K562 (cell line): ENCODE results near the gene ADD3. TPM values are rescaled to one million over a fixed set of nuclear protein-coding genes. Genes with fewer than 3 reads are reported as not detected.

Source experiments
- ATAC-seq: fragments of 200-7000 bp; cut with Tn5 transposase; 3 replicates; pipeline ENCODE4 v1.9.1; 2020; ENCODE audit warnings: moderate library complexity
- BruUV-seq: library from RNA; stranded (reverse); fragments of 400-500 nt; replicated peaks from 2 replicates; lab custom pipeline; 2021; lab: Mats Ljungman, UMichigan
- CTCF ChIA-PET: fragments of 300-600 bp; formaldehyde crosslinking; extraction: SDS; loops from one replicate; lab custom pipeline; 2021; ENCODE audit warnings: low intra/inter-chr PET ratio; lab: Yijun Ruan, JAX
- POLR2A ChIA-PET: fragments of 300-600, 350-650 bp; sonication (Branson Sonifier 250); formaldehyde crosslinking; extraction: SDS; loops from one replicate; lab custom pipeline; 2021; ENCODE audit warnings: antibody characterized with exemption, inconsistent platforms; lab: Yijun Ruan, JAX
- DNase-seq, 4 experiments: peaks; one replicate each; pipeline versions ENCODE4 v3.0.0 to v3.0.0-alpha.2; 2011 to 2018; ENCODE audit warnings: low spot score in 3 of 4, mixed read lengths in 3 of 4; ENCODE audit errors: extremely low read depth in 1 of 4
- FAIRE-seq: peaks from 2 replicates; lab custom pipeline; 2011; peaks lifted over from hg19 to GRCh38; lab: Jason Lieb, UNC
- H2AFZ ChIP-seq: 2 replicates; pipeline ENCODE4 v1.6.0; 2011; ENCODE audit warnings: low read depth, low read length, control low read depth, inconsistent platforms
- H3K27ac ChIP-seq: fragments of 200-600 bp; 3 replicates; pipeline ENCODE4 v1.8.0; 2011; ENCODE audit warnings: low read depth, mild to moderate bottlenecking, control low read depth, inconsistent platforms, low read length, moderate library complexity, mixed read lengths; ENCODE audit errors: extremely low read depth
- H3K27me3 ChIP-seq, 2 experiments: fragments of 300-600 bp in 1 of 2; 2 replicates in 1 of 2; 3 replicates in 1 of 2; pipeline versions ENCODE4 v1.6.0 to v1.8.0; 2011; ENCODE audit warnings: inconsistent platforms in 2 of 2, low read length in 2 of 2, mild to moderate bottlenecking in 1 of 2, mixed read lengths in 1 of 2, moderate library complexity in 1 of 2; ENCODE audit not compliant: control insufficient read depth in 2 of 2, insufficient read depth in 2 of 2
- H3K36me3 ChIP-seq: fragments of 300-600 bp; 3 replicates; pipeline ENCODE4 v1.8.0; 2011; ENCODE audit warnings: mild to moderate bottlenecking, low read length, inconsistent platforms; ENCODE audit not compliant: control insufficient read depth, insufficient read depth
- H3K4me1 ChIP-seq, 2 experiments: fragments of 200-600 bp in 1 of 2; replicated peaks in 1 of 2; 2 replicates in 1 of 2; 3 replicates in 1 of 2; pipeline versions ENCODE4 v1.5.1 to v1.8.0; 2011; ENCODE audit warnings: inconsistent platforms in 2 of 2, low read length in 2 of 2, mild to moderate bottlenecking in 1 of 2, mixed read lengths in 1 of 2, moderate library complexity in 1 of 2; ENCODE audit not compliant: control insufficient read depth in 2 of 2, insufficient read depth in 2 of 2
- H3K4me2 ChIP-seq: 2 replicates; pipeline ENCODE4 v1.6.1; 2011; ENCODE audit warnings: low read length, control low read depth, inconsistent platforms, mixed read lengths; ENCODE audit not compliant: insufficient read depth
- H3K4me3 ChIP-seq: fragments of 200-600 bp; sonication (generic), shearing (Covaris generic); 2 replicates; pipeline ENCODE4 v1.5.1; 2016; ENCODE audit warnings: control low read depth, inconsistent platforms
- H3K79me2 ChIP-seq: fragments of 200-600 bp; 3 replicates; pipeline ENCODE4 v1.8.0; 2011; ENCODE audit warnings: low read length, inconsistent platforms; ENCODE audit not compliant: control insufficient read depth, insufficient read depth
- H3K9ac ChIP-seq, 2 experiments: 2 replicates each; pipeline versions ENCODE4 v1.6.0 to v1.6.1; 2011; ENCODE audit warnings: low read depth in 2 of 2, low read length in 2 of 2, control low read depth in 1 of 2, inconsistent platforms in 1 of 2, mild to moderate bottlenecking in 1 of 2, mixed read lengths in 1 of 2; ENCODE audit not compliant: insufficient read depth in 1 of 2
- H3K9me1 ChIP-seq: one replicate; pipeline ENCODE4 v1.6.0; 2011; ENCODE audit warnings: inconsistent platforms, mild to moderate bottlenecking, low read length, moderate library complexity; ENCODE audit not compliant: control insufficient read depth, insufficient read depth
- H3K9me3 ChIP-seq: replicated peaks from 2 replicates; pipeline ENCODE4 v1.5.1; 2011; ENCODE audit warnings: low read depth, low read length, inconsistent platforms; ENCODE audit not compliant: control insufficient read depth, insufficient read depth
- H4K20me1 ChIP-seq: replicated peaks from 2 replicates; pipeline ENCODE4 v1.6.1; 2011; ENCODE audit warnings: low read length, inconsistent platforms, mixed read lengths; ENCODE audit not compliant: control insufficient read depth, insufficient read depth
- ERF ChIP-seq: fragments of 450-650 bp; formaldehyde crosslinking; IDR thresholded peaks from 2 replicates; pipeline ENCODE4 v1.4.0; 2020; ENCODE audit warnings: mild to moderate bottlenecking, mixed read lengths
- NBN ChIP-seq: fragments of 450-650 bp; IDR thresholded peaks from 2 replicates; pipeline ENCODE4 v1.6.1; 2016; ENCODE audit warnings: low read depth, mild to moderate bottlenecking
- PTBP1 ChIP-seq: fragments of 200-400 bp; formaldehyde crosslinking; IDR thresholded peaks from 2 replicates; pipeline ENCODE4 v1.6.1; 2017; ENCODE audit warnings: low read depth, low read length
- SMC3 ChIP-seq: conservative IDR thresholded peaks from 2 replicates; pipeline ENCODE4 v1.6.1; 2011; ENCODE audit warnings: low read depth, low read length, improper control_type of control experiment; ENCODE audit not compliant: insufficient read depth
- WGBS: fragments of 100-300 bp; shearing (Covaris generic); methylation state at CpG from one replicate; pipeline ENCODE4 v1.1.6; 2016; ENCODE audit warnings: low coverage, mixed read lengths; ENCODE audit not compliant: insufficient coverage; ENCODE audit errors: missing lambda C conversion rate; 5-methylcytosine and 5-hydroxymethylcytosine counted together
- in situ Hi-C: fragments of 300-500 bp; cut with MboI; formaldehyde crosslinking; loops from 4 replicates; pipeline ENCODE4 v1.15.0; 2018; ENCODE audit warnings: inconsistent platforms, mixed read lengths
- intact Hi-C: fragments of 100-400 bp; cut with micrococcal nuclease; formaldehyde crosslinking; loops from 2 replicates; pipeline ENCODE4 v1.14.2; 2022
- polyA plus RNA-seq, 8 experiments: library from polyadenylated mRNA; depleted of rRNA in 4 of 8; stranded (reverse) in 5 of 8; unstranded in 3 of 8; fragments of >200 nt; fragmentation: Nextera tagmentation in 2 of 8; fragmentation: Illumina TruSeq in 1 of 8; extraction: Ambion mirVana in 2 of 8; extraction: Trizol in 1 of 8; gene quantifications; 2 replicates each; pipeline versions ENCODE4 v1.2.1 to v1.2.3, GENCODE V29; 2011 to 2014; ENCODE audit warnings: inconsistent platforms in 1 of 8, missing spikeins in 1 of 8
- total RNA-seq, 7 experiments: library from RNA; depleted of rRNA in 6 of 7; stranded (reverse); fragments of >200 nt in 6 of 7; fragmentation: Illumina TruSeq in 2 of 7; extraction: Trizol in 2 of 7; gene quantifications; 2 replicates each; pipeline versions ENCODE4 v1.2.1 to v1.2.3, GENCODE V29; 2011 to 2021; ENCODE audit warnings: low replicate concordance in 1 of 7
- TF ChIP-seq, protein P1 (sequence below): fragments of 200-800 bp; sonication (Bioruptor generic); IDR thresholded peaks from 2 replicates; pipeline ENCODE4 v1.6.1; 2016; ENCODE audit warnings: missing genetic modification characterization, missing compliant biosample characterization

ADD3 gene
- total and polyA plus RNA-seq, 9 of the 15 experiments (the other 6 are each of a cell fraction or from before 2014, with no cell fraction given): 13.2 to 125 (median 31.7) TPM

DNA sequence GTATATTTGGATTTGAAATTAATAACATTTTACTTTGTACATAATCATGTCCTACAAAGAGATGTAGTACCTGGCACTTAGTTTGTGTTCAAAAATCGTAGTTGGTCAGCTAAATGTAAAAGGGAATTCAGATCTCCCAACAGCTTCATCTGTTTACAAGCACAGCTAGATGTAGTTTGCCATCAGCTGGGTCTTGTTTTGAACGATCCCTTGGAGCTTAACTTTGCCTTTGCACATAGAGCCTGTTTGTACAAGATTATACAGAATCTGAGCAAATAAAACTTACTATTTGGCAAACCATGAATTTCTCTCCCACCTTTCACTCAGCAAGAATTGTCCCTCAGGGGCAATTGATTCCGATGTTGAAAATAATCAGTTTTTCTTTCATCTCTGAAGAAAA, 36.1 kb upstream of the ADD3 start:
- ATAC-seq (no peak), DNase-seq (no peak), FAIRE-seq (no peak)
- H3K4me1 ChIP-seq: peaks cover 0 to 8% of the 10 kb centered on the region in 2 experiments; a peak in 2 of 5 replicates
- H3K9me3 ChIP-seq: no peaks in the 10 kb centered on the region
- no peak for TF ChIP-seq ERF
- TF ChIP-seq, protein P1, sequence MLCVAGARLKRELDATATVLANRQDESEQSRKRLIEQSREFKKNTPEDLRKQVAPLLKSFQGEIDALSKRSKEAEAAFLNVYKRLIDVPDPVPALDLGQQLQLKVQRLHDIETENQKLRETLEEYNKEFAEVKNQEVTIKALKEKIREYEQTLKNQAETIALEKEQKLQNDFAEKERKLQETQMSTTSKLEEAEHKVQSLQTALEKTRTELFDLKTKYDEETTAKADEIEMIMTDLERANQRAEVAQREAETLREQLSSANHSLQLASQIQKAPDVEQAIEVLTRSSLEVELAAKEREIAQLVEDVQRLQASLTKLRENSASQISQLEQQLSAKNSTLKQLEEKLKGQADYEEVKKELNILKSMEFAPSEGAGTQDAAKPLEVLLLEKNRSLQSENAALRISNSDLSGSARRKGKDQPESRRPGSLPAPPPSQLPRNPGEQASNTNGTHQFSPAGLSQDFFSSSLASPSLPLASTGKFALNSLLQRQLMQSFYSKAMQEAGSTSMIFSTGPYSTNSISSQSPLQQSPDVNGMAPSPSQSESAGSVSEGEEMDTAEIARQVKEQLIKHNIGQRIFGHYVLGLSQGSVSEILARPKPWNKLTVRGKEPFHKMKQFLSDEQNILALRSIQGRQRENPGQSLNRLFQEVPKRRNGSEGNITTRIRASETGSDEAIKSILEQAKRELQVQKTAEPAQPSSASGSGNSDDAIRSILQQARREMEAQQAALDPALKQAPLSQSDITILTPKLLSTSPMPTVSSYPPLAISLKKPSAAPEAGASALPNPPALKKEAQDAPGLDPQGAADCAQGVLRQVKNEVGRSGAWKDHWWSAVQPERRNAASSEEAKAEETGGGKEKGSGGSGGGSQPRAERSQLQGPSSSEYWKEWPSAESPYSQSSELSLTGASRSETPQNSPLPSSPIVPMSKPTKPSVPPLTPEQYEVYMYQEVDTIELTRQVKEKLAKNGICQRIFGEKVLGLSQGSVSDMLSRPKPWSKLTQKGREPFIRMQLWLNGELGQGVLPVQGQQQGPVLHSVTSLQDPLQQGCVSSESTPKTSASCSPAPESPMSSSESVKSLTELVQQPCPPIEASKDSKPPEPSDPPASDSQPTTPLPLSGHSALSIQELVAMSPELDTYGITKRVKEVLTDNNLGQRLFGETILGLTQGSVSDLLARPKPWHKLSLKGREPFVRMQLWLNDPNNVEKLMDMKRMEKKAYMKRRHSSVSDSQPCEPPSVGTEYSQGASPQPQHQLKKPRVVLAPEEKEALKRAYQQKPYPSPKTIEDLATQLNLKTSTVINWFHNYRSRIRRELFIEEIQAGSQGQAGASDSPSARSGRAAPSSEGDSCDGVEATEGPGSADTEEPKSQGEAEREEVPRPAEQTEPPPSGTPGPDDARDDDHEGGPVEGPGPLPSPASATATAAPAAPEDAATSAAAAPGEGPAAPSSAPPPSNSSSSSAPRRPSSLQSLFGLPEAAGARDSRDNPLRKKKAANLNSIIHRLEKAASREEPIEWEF: no peak
- no peak for TF ChIP-seq NBN
- TF ChIP-seq SMC3: no peak
- no peak for TF ChIP-seq PTBP1
- H3K27ac ChIP-seq: no peak overlapping the region
- no peak overlapping the region for H3K4me2 ChIP-seq
- no peaks in the 10 kb centered on the region for H3K79me2 ChIP-seq
- intact Hi-C loops: no loop called here
- POLR2A ChIA-PET: no interaction called here
- H2AFZ ChIP-seq: no peak overlapping the region
- WGBS: 28% methylated on average over 3 of the region's 3 CpGs
- H3K9ac ChIP-seq: no peak overlapping the region
- BruUV-seq: no TSS peak
- no peaks in the 10 kb centered on the region for H3K9me1 ChIP-seq
- in situ Hi-C loops: no loop called here
- H4K20me1 ChIP-seq: no peaks in the 10 kb centered on the region
- H3K4me3 ChIP-seq: no peak overlapping the region
- no peaks in the 10 kb centered on the region for H3K36me3 ChIP-seq
- CTCF ChIA-PET: no interaction called here
- H3K27me3 ChIP-seq: no peaks in the 10 kb centered on the region
